GM21825 (cell line): ENCODE results near the gene SCPEP1.
"Not testable (repeated sequence)": the region's sequence is repeated elsewhere in the genome, so short reads cannot be mapped to it uniquely, and the experiment has no call there.

ENCODE experiments used
- ATAC-seq: cut with Tn5 transposase; IDR thresholded peaks from one replicate; pipeline ENCODE4 v1.9.1; 2021; ENCODE audit warnings: mild to moderate bottlenecking, moderate library complexity; ENCODE audit not compliant: unreplicated experiment

The SCPEP1 gene

GRCh38 chr17:56977673-56978395 lies at the start of gene SCPEP1:
SCPEP1 (plus strand) TSS chr17:56978131; CDS start chr17:56978160, 29 bp downstream.
- peak; percentile 78 for ATAC-seq

- no peak for ATAC-seq
Observed at GRCh38 chr17:56928586-56928985, 49.3 kb upstream of the SCPEP1 start.

GRCh38 chr17:56929362-56929969 lies 48.5 kb upstream of the SCPEP1 start:
- ATAC-seq, result no peak

- ATAC-seq, result no peak
Observed at GRCh38 chr17:56930739-56931337, 47.1 kb upstream of the SCPEP1 start.

- ATAC-seq, result no peak
Observed at GRCh38 chr17:56933151-56933745, 44.7 kb upstream of the SCPEP1 start.

- ATAC-seq, result no peak
Observed at GRCh38 chr17:56933868-56934267, 44.1 kb upstream of the SCPEP1 start.

GRCh38 chr17:56934280-56934679 lies 43.7 kb upstream of the SCPEP1 start:
- ATAC-seq, result no peak

- no peak for ATAC-seq
Observed at GRCh38 chr17:56935461-56935860, 42.5 kb upstream of the SCPEP1 start.

GRCh38 chr17:56936697-56937322 lies 41.1 kb upstream of the SCPEP1 start:
- ATAC-seq, result no peak

GRCh38 chr17:56937687-56938086 lies 40.2 kb upstream of the SCPEP1 start:
- ATAC-seq, result no peak

GRCh38 chr17:56938206-56938605 lies 39.7 kb upstream of the SCPEP1 start:
- not testable (repeated sequence) for ATAC-seq

GRCh38 chr17:56939869-56940484 lies 38.0 kb upstream of the SCPEP1 start:
- peak; percentile 67 for ATAC-seq

GRCh38 chr17:56943505-56944125 lies 34.3 kb upstream of the SCPEP1 start:
- no peak for ATAC-seq

GRCh38 chr17:56945938-56946505 lies 31.9 kb upstream of the SCPEP1 start:
- no peak for ATAC-seq

- ATAC-seq, result no peak
Observed at GRCh38 chr17:56947741-56948140, 30.2 kb upstream of the SCPEP1 start.

GRCh38 chr17:56948491-56948890 lies 29.4 kb upstream of the SCPEP1 start:
- ATAC-seq, result no peak

- ATAC-seq, result no peak
Observed at GRCh38 chr17:56949595-56949994, 28.3 kb upstream of the SCPEP1 start.

- ATAC-seq, result no peak
Observed at GRCh38 chr17:56956992-56957391, 20.9 kb upstream of the SCPEP1 start.

- peak; percentile 96 for ATAC-seq
Observed at GRCh38 chr17:56960596-56961538, 17.1 kb upstream of the SCPEP1 start, which contains the start of gene COIL. COIL (minus strand) TSS chr17:56961050; CDS start chr17:56961019, 31 bp downstream.
